ENCODE measurements around the gene MED15. TPM values are rescaled to one million over a fixed set of nuclear protein-coding genes. Genes with fewer than 3 reads are reported as not detected.

MED15 gene
- total RNA-seq, 1 experiment from 2014 or later, result 59.3 TPM

GRCh38 chr22:20465759-20466077 is 41.7 kb upstream of the MED15 start:
- no peak overlapping the region for H3K27ac ChIP-seq (ENCODE audit: low read length)
- TF ChIP-seq SIN3A (IDR thresholded peaks at IDR 0.05; ENCODE audit: borderline replicate concordance, insufficient read depth, low read depth, low read length), result no peak
- no peak for TF ChIP-seq REST (IDR thresholded peaks at IDR 0.05; ENCODE audit: insufficient read depth in 1 of 2, low read depth in 2 of 2, low read length in 1 of 2)
- no peak for TF ChIP-seq POLR2AphosphoS5 (IDR thresholded peaks at IDR 0.05; ENCODE audit: low read depth, low read length)
- TF ChIP-seq TCF7L2 (IDR thresholded peaks at IDR 0.05; ENCODE audit: low read depth, low read length), result no peak
- no peak for TF ChIP-seq CTCF (IDR thresholded peaks at IDR 0.05)
- no peaks in the 10 kb centered on the region for H3K27me3 ChIP-seq (ENCODE audit: control insufficient read depth, insufficient read depth, low read length)
- H3K4me1 ChIP-seq (ENCODE audit: control insufficient read depth, insufficient read depth, low read length), result no peaks in the 10 kb centered on the region
- ChIA-PET POLR2A (no interaction called here), CTCF (no interaction called here)
- no TSS peak for BruUV-seq (replicated peaks)
- no peak overlapping the region for H3K4me3 ChIP-seq (ENCODE audit: low read depth in 2 of 2, low read length in 2 of 2)
- DNase-seq (ENCODE audit: low read depth, low spot score), result no peak
- in situ Hi-C loops (cut with HindIII; ENCODE audit: low pct_unique_long_range_greater_than_20kb, low sequenced_read_pairs) (no loop called here), intact Hi-C loops (cut with micrococcal nuclease; ENCODE audit: unreplicated experiment) (no loop called here)
- no peaks in the 10 kb centered on the region for H3K9me3 ChIP-seq (ENCODE audit: control insufficient read depth, insufficient read depth, low read depth, low read length)
- ATAC-seq, result no peak
- H3K36me3 ChIP-seq (ENCODE audit: control insufficient read depth, insufficient read depth, low read length), result no peaks in the 10 kb centered on the region

- Histone ChIP-seq H3K36me3 (ENCODE audit: control insufficient read depth, insufficient read depth, low read length) (no peaks in the 10 kb centered on the region), H3K4me1 (ENCODE audit: control insufficient read depth, insufficient read depth, low read length) (no peaks in the 10 kb centered on the region), H3K27me3 (ENCODE audit: control insufficient read depth, insufficient read depth, low read length) (no peaks in the 10 kb centered on the region), H3K9me3 (ENCODE audit: control insufficient read depth, insufficient read depth, low read depth, low read length) (no peaks in the 10 kb centered on the region), H3K27ac (ENCODE audit: low read length) (no peak overlapping the region), H3K4me3 (ENCODE audit: low read depth in 2 of 2, low read length in 2 of 2) (no peak overlapping the region)
- ATAC-seq (no peak), DNase-seq (ENCODE audit: low read depth, low spot score) (no peak)
- BruUV-seq (replicated peaks), result no TSS peak
- intact Hi-C loops (cut with micrococcal nuclease; ENCODE audit: unreplicated experiment), result no loop called here
- ChIA-PET POLR2A (no interaction called here), CTCF (no interaction called here)
- in situ Hi-C loops (cut with HindIII; ENCODE audit: low pct_unique_long_range_greater_than_20kb, low sequenced_read_pairs), result no loop called here
- TF ChIP-seq CTCF (IDR thresholded peaks at IDR 0.05), result no peak
- TF ChIP-seq REST (IDR thresholded peaks at IDR 0.05; ENCODE audit: insufficient read depth in 1 of 2, low read depth in 2 of 2, low read length in 1 of 2), result no peak
- TF ChIP-seq SIN3A (IDR thresholded peaks at IDR 0.05; ENCODE audit: borderline replicate concordance, insufficient read depth, low read depth, low read length), result no peak
- TF ChIP-seq TCF7L2 (IDR thresholded peaks at IDR 0.05; ENCODE audit: low read depth, low read length), result no peak
Measured at GRCh38 chr22:20466659-20467379, 40.6 kb upstream of the MED15 start.
